ENCODE data around the gene CD22.

CD22 gene

DNA sequence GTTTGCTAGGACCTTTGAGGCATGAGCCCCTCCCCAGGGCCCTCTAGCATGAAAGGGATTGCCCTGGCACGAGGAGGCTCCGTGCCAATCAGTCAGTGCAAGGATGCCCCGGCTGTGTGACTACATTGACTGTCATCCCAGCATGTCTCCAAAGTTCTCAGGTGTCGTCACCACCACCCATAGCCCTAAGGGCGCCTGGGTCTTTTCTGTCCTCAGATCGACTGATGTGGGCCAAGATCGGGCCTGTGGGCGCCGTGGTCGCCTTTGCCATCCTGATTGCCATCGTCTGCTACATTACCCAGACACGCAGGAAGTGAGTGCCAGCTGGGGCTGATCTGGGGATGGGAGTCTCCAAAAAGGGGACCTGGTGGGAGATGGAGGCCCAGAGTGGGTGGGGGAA lies 18.7 kb upstream of the CD22 start:
- TF ChIP-seq, protein P1, sequence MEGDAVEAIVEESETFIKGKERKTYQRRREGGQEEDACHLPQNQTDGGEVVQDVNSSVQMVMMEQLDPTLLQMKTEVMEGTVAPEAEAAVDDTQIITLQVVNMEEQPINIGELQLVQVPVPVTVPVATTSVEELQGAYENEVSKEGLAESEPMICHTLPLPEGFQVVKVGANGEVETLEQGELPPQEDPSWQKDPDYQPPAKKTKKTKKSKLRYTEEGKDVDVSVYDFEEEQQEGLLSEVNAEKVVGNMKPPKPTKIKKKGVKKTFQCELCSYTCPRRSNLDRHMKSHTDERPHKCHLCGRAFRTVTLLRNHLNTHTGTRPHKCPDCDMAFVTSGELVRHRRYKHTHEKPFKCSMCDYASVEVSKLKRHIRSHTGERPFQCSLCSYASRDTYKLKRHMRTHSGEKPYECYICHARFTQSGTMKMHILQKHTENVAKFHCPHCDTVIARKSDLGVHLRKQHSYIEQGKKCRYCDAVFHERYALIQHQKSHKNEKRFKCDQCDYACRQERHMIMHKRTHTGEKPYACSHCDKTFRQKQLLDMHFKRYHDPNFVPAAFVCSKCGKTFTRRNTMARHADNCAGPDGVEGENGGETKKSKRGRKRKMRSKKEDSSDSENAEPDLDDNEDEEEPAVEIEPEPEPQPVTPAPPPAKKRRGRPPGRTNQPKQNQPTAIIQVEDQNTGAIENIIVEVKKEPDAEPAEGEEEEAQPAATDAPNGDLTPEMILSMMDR (IDR thresholded peaks at IDR 0.05; ENCODE audit: low read depth, low read length): no peak
- DNase-seq (ENCODE audit: extremely low read depth, low read depth): no peak

DNA sequence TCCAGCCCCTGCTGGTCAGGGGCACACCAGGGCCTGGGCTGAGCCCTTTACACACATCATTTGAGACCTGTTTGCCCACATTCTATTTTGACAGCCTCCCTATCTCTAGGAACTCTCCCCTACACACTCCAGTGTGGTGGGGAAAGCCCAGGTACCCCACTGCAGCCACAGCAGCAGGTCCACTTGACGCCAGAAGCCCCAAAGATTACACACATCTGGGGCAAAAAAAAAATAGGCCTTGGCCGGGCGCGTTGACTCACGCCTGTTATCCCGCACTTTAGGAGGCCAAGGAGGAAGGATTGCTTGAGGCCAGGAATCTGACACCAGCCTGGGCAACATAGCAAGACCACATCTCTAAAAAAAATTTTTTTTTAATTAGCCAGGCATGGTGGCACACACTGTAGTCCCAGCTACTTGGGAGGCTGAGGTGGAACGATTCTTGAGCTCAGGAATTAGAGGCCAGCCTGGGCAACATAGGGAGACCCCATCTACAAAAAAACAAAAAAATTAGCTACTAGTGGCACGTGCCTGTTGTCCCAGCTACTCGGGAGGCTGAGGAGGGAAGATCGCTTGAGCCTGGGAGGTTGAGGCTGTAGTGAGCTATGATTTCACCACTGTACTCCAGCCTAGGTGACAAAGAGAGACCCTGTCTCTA lies 18.0 kb upstream of the CD22 start:
- TF ChIP-seq, protein P1 (IDR thresholded peaks at IDR 0.05; ENCODE audit: low read depth, low read length): no peak
- no peak for DNase-seq (ENCODE audit: extremely low read depth, low read depth)

DNA sequence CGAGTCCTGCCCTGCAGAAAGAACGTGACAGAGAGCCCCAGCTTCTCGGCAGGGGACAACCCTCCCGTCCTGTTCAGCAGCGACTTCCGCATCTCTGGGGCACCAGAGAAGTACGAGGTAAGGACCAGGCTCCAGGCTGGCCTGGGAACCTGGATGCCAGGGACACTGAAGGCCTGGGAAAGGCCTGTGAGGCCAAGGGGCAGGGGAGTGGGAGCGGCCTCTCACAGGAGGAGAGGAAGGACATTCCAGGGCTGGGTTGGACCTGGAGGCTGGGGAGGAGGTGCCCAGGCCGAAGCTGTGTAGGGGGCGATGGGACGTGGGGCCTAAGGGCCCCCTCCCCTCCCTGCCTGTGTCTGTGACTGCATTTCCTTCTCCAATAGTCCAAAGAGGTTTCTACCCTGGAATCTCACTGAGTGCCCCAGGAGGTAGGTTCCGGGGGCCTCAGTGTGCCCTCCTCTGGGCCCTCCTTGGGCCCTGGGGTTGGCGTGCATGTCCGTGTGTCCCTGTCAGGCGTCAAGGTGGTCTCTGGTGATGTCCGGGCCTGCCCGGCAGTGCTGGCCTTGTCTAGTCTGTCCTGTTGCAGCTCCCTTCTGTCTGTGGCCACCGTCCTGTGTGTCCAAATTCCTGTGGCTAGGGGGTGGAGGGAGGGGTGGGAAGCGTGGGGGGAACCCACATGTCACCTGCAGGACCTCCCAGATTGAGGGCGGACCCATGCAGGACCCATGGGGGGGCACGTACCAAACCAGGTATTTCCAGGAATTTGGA lies 16.9 kb upstream of the CD22 start:
- DNase-seq (ENCODE audit: extremely low read depth, low read depth): no peak
- TF ChIP-seq, protein P1 (IDR thresholded peaks at IDR 0.05; ENCODE audit: low read depth, low read length): no peak

DNA sequence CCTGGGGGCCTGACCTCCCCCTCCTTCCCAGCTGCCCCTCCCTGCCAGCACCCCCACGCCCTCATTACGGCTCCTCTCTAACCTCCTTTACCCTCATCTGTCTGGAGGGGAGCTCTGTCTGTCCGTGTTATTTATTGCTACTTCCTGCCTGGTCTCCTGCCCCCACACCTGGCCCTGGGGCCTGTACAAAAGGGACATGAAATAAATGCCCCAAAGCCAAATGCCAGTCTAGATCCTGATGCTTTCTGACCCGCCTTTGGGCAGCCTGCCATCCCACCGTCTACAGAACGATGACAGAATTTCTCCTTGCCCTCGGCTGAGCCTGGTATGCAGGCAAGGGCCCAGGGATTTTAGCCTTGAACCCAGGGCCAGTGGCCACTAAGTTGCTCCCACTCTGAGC lies 15.4 kb upstream of the CD22 start:
- DNase-seq (ENCODE audit: extremely low read depth, low read depth): no peak
- TF ChIP-seq, protein P1 (IDR thresholded peaks at IDR 0.05; ENCODE audit: low read depth, low read length): no peak

DNA sequence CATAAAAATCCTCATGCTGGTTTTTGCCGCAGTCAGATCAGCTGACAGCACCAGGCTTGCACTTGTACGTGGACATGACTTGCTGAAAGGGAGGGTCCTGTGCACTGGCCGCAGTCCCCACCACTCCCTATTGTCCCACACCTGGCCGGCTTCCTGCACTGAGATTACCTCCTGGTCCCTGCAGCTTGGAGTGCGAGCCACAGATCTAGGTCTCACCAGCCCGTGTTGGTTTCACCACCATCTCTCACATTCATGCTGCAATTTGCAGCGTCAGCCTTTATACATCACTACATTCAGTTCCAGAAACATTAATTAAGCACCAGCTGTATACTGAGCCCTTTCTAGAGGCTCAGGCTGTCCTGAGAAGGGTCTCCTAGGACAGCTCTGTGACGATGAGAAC lies 15.0 kb upstream of the CD22 start:
- TF ChIP-seq, protein P1 (IDR thresholded peaks at IDR 0.05; ENCODE audit: low read depth, low read length): no peak
- DNase-seq (ENCODE audit: extremely low read depth, low read depth): no peak

DNA sequence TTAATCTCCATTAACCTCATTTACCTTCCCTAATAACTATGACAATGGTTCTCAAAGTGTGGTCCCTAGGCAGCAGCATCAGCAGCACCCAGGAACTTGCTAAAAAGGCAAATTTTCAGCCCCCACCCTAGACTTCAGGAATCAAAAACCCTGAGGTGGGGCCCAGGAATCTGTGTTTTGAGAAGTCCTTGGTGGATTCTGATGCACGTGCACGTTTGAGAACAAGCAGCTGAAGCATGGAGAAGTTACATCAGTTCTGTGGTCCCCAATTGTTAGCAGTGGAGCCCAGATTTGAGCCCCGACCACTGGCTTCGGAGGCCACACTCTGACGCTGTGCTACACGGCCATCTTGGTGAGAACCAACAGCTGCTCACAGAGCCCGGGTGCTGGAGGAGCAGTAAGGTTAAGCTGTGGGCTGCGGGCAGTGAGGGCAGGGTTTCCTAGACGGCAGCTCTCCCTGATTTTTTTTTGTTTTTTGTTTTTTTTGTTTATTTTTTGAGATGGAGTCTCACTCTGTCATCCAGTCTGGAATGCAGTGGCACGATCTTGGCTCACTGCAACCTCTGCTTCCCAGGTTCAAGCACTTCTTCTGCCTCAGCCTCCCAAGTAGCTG lies 14.0 kb upstream of the CD22 start:
- TF ChIP-seq, protein P1 (IDR thresholded peaks at IDR 0.05; ENCODE audit: low read depth, low read length): no peak

DNA sequence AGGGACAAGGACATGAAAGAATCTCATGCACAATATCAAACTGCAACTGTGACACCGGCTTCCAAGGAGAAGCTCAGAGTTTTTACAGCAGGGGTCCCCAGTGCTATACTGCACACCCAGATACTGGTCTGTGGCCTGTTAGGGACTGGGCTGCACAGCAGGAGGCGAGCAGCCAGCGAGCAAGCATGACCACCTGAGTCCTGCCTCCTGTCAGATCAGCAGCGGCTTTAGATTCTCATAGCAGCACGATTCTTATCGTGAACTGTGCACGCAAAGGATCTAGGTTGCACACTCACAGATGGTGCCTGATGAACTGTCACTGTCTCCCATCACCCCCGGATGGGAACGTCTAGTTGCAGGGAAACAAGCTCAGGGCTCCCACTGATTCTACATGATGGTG lies 13.1 kb upstream of the CD22 start:
- no peak for DNase-seq (ENCODE audit: extremely low read depth, low read depth)
- TF ChIP-seq, protein P1 (IDR thresholded peaks at IDR 0.05; ENCODE audit: low read depth, low read length): no peak

More for the DNA sequence above, 14.0 kb upstream of the CD22 start:
- DNase-seq (ENCODE audit: extremely low read depth, low read depth): no peak
